ENCODE measurements around the gene NUP93.
"Not testable (repeated sequence)": the region's sequence is repeated elsewhere in the genome, so short reads cannot be mapped to it uniquely, and the experiment has no call there.

NUP93 gene

DNA sequence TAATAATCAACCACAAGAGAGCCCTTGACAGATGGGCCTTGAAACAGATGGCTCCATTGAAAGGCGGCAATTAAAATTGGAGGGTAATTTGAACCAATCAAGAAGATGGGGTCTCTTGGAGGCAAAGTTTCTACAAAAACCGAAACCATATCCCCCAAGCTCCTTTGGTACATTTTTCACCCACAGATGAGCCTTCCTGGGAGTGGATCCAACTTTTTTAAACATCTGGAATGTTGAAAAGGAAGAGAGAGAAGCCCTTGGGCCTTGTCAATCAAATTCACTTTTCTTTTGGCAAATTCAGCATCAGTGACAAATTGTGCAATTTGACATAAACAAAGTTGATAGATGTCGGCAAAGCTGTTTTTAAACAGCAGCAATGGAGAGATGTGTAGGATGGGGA is 13.2 kb upstream of the NUP93 start:
- in situ Hi-C loops (cut with HindIII; ENCODE audit: low sequenced_read_pairs), result no loop called here

GRCh38 chr16:56717532-56717931 is 12.4 kb upstream of the NUP93 start:
- H3K4me3 ChIP-seq (ENCODE audit: low read depth, low read length); DNase-seq (ENCODE audit: low read depth, low spot score); in situ Hi-C loops (cut with HindIII; ENCODE audit: low sequenced_read_pairs): not testable (repeated sequence)

More for the DNA sequence above, 13.2 kb upstream of the NUP93 start:
- DNase-seq (ENCODE audit: low read depth, low spot score), result no peak
- H3K4me3 ChIP-seq (ENCODE audit: low read depth, low read length), result no peak overlapping the region
- no peak for TF ChIP-seq CTCF (IDR thresholded peaks at IDR 0.05; ENCODE audit: low read depth, low read length)

DNA sequence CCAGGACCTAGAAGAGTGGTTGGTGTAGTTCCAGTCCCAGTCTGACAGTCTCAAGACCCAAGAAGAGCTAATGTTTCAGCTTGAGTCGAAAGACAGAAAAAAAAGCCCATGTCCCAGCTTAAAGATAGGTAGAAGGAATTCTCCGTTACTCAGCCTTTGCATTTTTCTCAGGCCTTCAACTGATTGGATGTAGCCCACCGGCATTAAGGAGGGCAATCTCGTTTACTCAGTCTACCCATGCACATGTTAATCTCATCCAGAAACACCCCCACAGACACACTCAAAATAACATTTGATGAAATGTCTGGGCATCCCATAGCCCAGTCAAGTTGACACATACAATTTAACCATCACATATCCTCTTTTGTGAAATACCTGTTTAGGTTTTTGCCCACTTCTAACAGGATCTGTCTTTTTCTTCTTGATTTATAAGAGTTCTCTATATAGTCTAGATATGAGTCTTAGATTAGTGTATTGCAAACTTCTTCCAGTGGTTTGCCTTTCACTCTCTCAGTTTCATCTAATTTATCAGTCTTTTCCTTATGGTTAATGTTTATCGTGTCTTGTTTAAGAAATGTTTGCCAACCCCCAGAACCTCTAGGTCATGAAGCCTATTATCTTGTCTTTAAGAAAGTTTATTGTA is 7.6 kb upstream of the NUP93 start:
- in situ Hi-C loops (cut with HindIII; ENCODE audit: low sequenced_read_pairs), result no loop called here
- TF ChIP-seq CTCF (IDR thresholded peaks at IDR 0.05; ENCODE audit: low read depth, low read length), result no peak

GRCh38 chr16:56724191-56724590 is 5.7 kb upstream of the NUP93 start:
- no peak for DNase-seq (ENCODE audit: low read depth, low spot score)
- no peak for TF ChIP-seq CTCF (IDR thresholded peaks at IDR 0.05; ENCODE audit: low read depth, low read length)
- in situ Hi-C loops (cut with HindIII; ENCODE audit: low sequenced_read_pairs), result no loop called here
- H3K4me3 ChIP-seq (ENCODE audit: low read depth, low read length), result no peak overlapping the region

More for the DNA sequence above, 7.6 kb upstream of the NUP93 start:
- H3K4me3 ChIP-seq (ENCODE audit: low read depth, low read length), result no peak overlapping the region
- no peak for DNase-seq (ENCODE audit: low read depth, low spot score)

- TF ChIP-seq CTCF (IDR thresholded peaks at IDR 0.05; ENCODE audit: low read depth, low read length), result no peak
- DNase-seq (ENCODE audit: low read depth, low spot score), result no peak
- in situ Hi-C loops (cut with HindIII; ENCODE audit: low sequenced_read_pairs), result no loop called here
- H3K4me3 ChIP-seq (ENCODE audit: low read depth, low read length), result no peak overlapping the region
These were observed 3.6 kb upstream of the NUP93 start for GRCh38 chr16:56726283-56726682.

DNA sequence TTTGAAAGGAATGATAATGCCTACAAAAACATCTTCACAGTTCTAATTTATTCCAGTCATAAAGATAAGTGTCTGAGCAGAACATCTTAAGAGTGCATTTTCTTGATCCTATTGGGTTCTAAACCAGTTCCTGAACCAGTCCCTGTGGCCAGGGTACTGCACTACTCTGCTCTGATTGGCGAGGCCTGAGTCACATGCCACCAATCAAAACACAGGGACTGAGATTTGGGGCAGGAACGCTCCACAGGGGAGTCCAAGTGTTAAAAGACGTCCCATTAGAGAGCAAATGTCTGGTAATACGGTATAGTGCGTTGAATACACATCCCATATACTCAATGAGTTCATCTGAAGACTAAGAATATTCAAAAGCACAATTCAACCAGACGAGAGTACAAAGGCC is 3.0 kb upstream of the NUP93 start:
- in situ Hi-C loops (cut with HindIII; ENCODE audit: low sequenced_read_pairs), result no loop called here

More for the DNA sequence above, 3.0 kb upstream of the NUP93 start:
- no peak overlapping the region for H3K4me3 ChIP-seq (ENCODE audit: low read depth, low read length)
- no peak for DNase-seq (ENCODE audit: low read depth, low spot score)
- TF ChIP-seq CTCF (IDR thresholded peaks at IDR 0.05; ENCODE audit: low read depth, low read length), result no peak

All from astrocyte of the spinal cord (primary cell).